Tibial artery (tissue), 4 donors: ENCODE measurements around the gene TEKT5.

ENCODE experiments used
- DNase-seq, 2 donors: peaks; one replicate each; pipeline ENCODE4 v3.0.0-alpha.2; 2019
- H3K27ac ChIP-seq, 2 donors: fragments of 200-600 bp; sonication (generic) in 1 of 2; 1 replicate in 1 of 2; 2 replicates in 1 of 2; pipeline ENCODE4 v1.5.1; 2018 to 2019; ENCODE audit warnings: mild to moderate bottlenecking in 1 of 2
- H3K27me3 ChIP-seq, 2 donors: fragments of 200-600 bp; sonication (generic) in 1 of 2; one replicate each; pipeline versions ENCODE4 v1.5.1 to v1.6.0; 2016 to 2019
- H3K36me3 ChIP-seq, 3 donors: fragments of 200-600 bp; sonication (generic) in 2 of 3; one replicate each; pipeline ENCODE4 v1.5.1; 2016 to 2019; ENCODE audit warnings: mild to moderate bottlenecking in 2 of 3
- H3K4me1 ChIP-seq, 4 donors: fragments of 200-600 bp; sonication (generic) in 2 of 4; 1 replicate in 3 of 4; 2 replicates in 1 of 4; pipeline ENCODE4 v1.5.1; 2016 to 2019
- H3K4me3 ChIP-seq, 2 donors: fragments of 200-600 bp; sonication (generic) in 1 of 2; 1 replicate in 1 of 2; 2 replicates in 1 of 2; pipeline ENCODE4 v1.5.1; 2018 to 2019; ENCODE audit warnings: mild to moderate bottlenecking in 2 of 2
- H3K9me3 ChIP-seq, 3 donors: fragments of 200-600 bp; sonication (generic) in 1 of 3; one replicate each; pipeline ENCODE4 v1.5.1; 2016 to 2019
- CTCF ChIP-seq, 2 experiments: fragments of 200-600 bp in 1 of 2; fragments of 450-650 bp in 1 of 2; IDR thresholded peaks; one replicate each; pipeline ENCODE4 v1.5.1; 2017 to 2019; ENCODE audit warnings: antibody characterized with exemption in 2 of 2, mild to moderate bottlenecking in 1 of 2, moderate library complexity in 1 of 2
- intact Hi-C: fragments of 100-400 bp; cut with DNase I; formaldehyde crosslinking; loops from one replicate; pipeline ENCODE4 v1.15.0; 2023; ENCODE audit warnings: low total_unique reads

Gene TEKT5

GRCh38 chr16:10663744-10664143 lies 31.0 kb downstream of the TEKT5 start:
- H3K4me3 ChIP-seq, result no peak overlapping the region
- DNase-seq, result no peak
- no peaks in the 10 kb centered on the region for H3K36me3 ChIP-seq
- no peak for TF ChIP-seq CTCF (IDR thresholded peaks at IDR 0.05)
- H3K9me3 ChIP-seq, result no peaks in the 10 kb centered on the region
- intact Hi-C loops, result no loop called here
- H3K27ac ChIP-seq, result no peak overlapping the region
- H3K27me3 ChIP-seq, result peaks cover 0 to 5% of the 10 kb centered on the region in 2 donors
- no peaks in the 10 kb centered on the region for H3K4me1 ChIP-seq

- no peaks in the 10 kb centered on the region for H3K36me3 ChIP-seq
- no peak for DNase-seq
- TF ChIP-seq CTCF (IDR thresholded peaks at IDR 0.05), result no peak
Measured at GRCh38 chr16:10663146-10663545, 31.6 kb downstream of the TEKT5 start.

GRCh38 chr16:10662212-10662611 lies 32.5 kb downstream of the TEKT5 start:
- Histone ChIP-seq H3K27me3 (peaks cover 0 to 5% of the 10 kb centered on the region in 2 donors), H3K27ac (no peak overlapping the region), H3K36me3 (no peaks in the 10 kb centered on the region), H3K4me1 (no peaks in the 10 kb centered on the region), H3K9me3 (no peaks in the 10 kb centered on the region), H3K4me3 (no peak overlapping the region)
- intact Hi-C loops, result no loop called here
- TF ChIP-seq CTCF (IDR thresholded peaks at IDR 0.05), result no peak
- DNase-seq, result no peak

More at GRCh38 chr16:10663146-10663545, 31.6 kb downstream of the TEKT5 start:
- peaks cover 0 to 5% of the 10 kb centered on the region in 2 donors for H3K27me3 ChIP-seq
- intact Hi-C loops, result no loop called here
- no peaks in the 10 kb centered on the region for H3K9me3 ChIP-seq
- H3K27ac ChIP-seq, result no peak overlapping the region
- no peak overlapping the region for H3K4me3 ChIP-seq
- H3K4me1 ChIP-seq, result no peaks in the 10 kb centered on the region

- Histone ChIP-seq H3K9me3 (no peaks in the 10 kb centered on the region), H3K27me3 (peaks cover 0 to 5% of the 10 kb centered on the region in 2 donors), H3K4me1 (no peaks in the 10 kb centered on the region), H3K36me3 (no peaks in the 10 kb centered on the region), H3K4me3 (no peak overlapping the region), H3K27ac (no peak overlapping the region)
- no peak for DNase-seq
- TF ChIP-seq CTCF (IDR thresholded peaks at IDR 0.05), result no peak
- intact Hi-C loops, result no loop called here
Measured at GRCh38 chr16:10661737-10662136, 33.0 kb downstream of the TEKT5 start.

- peaks cover 0 to 5% of the 10 kb centered on the region in 2 donors for H3K27me3 ChIP-seq
- H3K36me3 ChIP-seq, result no peaks in the 10 kb centered on the region
- H3K4me3 ChIP-seq, result no peak overlapping the region
- H3K9me3 ChIP-seq, result no peaks in the 10 kb centered on the region
- no peaks in the 10 kb centered on the region for H3K4me1 ChIP-seq
- intact Hi-C loops, result no loop called here
- TF ChIP-seq CTCF (IDR thresholded peaks at IDR 0.05), result no peak
- H3K27ac ChIP-seq, result no peak overlapping the region
- DNase-seq, result no peak
Measured at GRCh38 chr16:10660950-10661635, 33.6 kb downstream of the TEKT5 start.
